SK-N-MC (cell line): ENCODE measurements around the gene ADGRG3.

Experiments
- EZH2 ChIP-seq: fragments of 200-600 bp; sonication (generic); IDR thresholded peaks from one replicate; pipeline ENCODE4 v1.6.1; 2017; ENCODE audit warnings: antibody characterized with exemption
- FOXP2 ChIP-seq: optimal IDR thresholded peaks from 2 replicates; pipeline ENCODE3; 2011; ENCODE audit warnings: mild to moderate bottlenecking, moderate library complexity; ENCODE audit not compliant: insufficient read depth; ENCODE audit errors: extremely low read length, control extremely low read depth
- POLR2AphosphoS5 ChIP-seq: IDR thresholded peaks from 2 replicates; pipeline ENCODE4 v1.6.1; 2012; ENCODE audit warnings: mild to moderate bottlenecking, low read depth, low read length, borderline replicate concordance

DNA sequence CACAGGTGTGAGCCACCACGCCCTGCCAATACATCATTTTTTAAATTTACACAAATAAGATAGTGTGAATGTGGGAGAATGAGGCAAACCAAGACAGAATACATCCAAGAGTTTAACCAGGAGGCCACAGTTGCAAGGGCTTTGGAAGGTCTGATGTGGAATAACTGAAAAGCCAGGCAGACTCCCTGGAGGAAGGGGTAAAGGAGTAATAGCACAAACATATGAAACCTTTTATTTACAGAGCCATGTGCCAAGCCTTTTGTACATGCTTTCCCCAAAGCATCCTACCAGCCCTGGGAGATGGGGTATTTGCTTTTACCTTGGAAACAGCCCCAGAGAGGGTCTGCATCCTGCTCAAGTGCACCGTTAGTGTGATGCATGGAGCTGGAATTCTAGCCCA, 4.7 kb downstream of the ADGRG3 start:
- TF ChIP-seq EZH2 (no peak), POLR2AphosphoS5 (no peak), FOXP2 (no peak)
